Urothelium cell line (cell line): ENCODE data around the gene TTC3.
"Not testable (repeated sequence)": the region's sequence is repeated elsewhere in the genome, so short reads cannot be mapped to it uniquely, and the experiment has no call there.

ENCODE experiments used
- DNase-seq: peaks from one replicate; pipeline ENCODE4 v3.0.0; 2011; ENCODE audit warnings: low spot score, mixed read lengths
- FAIRE-seq: peaks from 2 replicates; lab custom pipeline; 2011; peaks lifted over from hg19 to GRCh38; lab: Jason Lieb, UNC

Gene TTC3

GRCh38 chr21:37219761-37220432 lies 146.8 kb downstream of the TTC3 start:
- FAIRE-seq = no peak
- DNase-seq = no peak

- DNase-seq (no peak), FAIRE-seq (no peak)
Observed at GRCh38 chr21:37220433-37220980, 147.5 kb downstream of the TTC3 start.

- no peak for FAIRE-seq
- DNase-seq = peak; percentile 71
Observed at GRCh38 chr21:37220981-37221664, 148.1 kb downstream of the TTC3 start.

GRCh38 chr21:37222248-37222647 lies 149.2 kb downstream of the TTC3 start:
- not testable (repeated sequence) for FAIRE-seq, DNase-seq

GRCh38 chr21:37223804-37224345 lies 150.8 kb downstream of the TTC3 start:
- no peak for FAIRE-seq

DNA sequence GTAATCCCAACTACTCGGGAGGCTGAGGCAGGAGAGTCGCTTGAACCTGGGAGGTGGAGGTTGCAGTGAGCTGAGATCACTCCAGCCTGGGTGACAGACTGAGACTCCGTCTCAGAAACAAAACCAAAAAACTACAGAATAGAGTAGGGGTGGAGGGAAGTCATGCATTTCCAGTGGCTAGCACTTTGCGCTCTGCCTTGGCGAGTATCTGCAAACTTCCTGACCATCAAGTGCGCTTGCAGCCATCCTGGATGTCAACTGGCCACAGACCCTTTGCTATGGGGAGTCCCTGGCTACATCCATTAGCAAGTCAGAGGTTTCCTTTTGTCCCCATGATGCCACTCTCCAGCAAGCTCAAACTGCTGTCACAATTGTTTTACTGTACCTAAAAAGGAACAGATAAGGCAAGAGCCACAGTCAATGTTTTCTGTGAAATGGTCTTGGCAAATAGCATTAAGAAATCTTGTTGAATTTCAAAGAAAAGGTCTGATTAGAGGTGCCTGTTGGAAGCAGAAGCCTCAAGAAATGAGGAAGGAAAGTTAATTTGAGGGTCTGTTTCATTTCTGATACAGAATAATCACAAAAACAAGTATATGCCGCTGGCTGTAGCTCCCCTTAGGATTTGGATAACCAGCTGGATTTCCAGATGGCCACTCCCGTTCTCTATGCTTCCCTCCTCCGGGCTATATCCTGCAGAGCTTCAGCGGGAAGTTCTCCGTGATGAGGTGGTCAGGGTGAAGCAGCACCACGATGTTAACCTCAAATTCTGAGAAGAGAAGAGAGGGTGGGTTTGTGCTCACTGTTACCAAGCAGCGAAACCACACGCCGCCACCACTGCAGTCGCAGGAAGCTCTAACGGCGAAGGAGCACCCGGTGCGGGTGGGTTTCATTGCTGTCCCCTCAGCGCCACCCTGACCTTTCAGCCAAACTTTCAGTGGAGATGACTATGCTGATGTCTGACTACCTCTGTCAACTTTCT lies 152.1 kb downstream of the TTC3 start:
- DNase-seq (no peak), FAIRE-seq (no peak)

More at GRCh38 chr21:37223804-37224345, 150.8 kb downstream of the TTC3 start:
- DNase-seq = no peak

DNA sequence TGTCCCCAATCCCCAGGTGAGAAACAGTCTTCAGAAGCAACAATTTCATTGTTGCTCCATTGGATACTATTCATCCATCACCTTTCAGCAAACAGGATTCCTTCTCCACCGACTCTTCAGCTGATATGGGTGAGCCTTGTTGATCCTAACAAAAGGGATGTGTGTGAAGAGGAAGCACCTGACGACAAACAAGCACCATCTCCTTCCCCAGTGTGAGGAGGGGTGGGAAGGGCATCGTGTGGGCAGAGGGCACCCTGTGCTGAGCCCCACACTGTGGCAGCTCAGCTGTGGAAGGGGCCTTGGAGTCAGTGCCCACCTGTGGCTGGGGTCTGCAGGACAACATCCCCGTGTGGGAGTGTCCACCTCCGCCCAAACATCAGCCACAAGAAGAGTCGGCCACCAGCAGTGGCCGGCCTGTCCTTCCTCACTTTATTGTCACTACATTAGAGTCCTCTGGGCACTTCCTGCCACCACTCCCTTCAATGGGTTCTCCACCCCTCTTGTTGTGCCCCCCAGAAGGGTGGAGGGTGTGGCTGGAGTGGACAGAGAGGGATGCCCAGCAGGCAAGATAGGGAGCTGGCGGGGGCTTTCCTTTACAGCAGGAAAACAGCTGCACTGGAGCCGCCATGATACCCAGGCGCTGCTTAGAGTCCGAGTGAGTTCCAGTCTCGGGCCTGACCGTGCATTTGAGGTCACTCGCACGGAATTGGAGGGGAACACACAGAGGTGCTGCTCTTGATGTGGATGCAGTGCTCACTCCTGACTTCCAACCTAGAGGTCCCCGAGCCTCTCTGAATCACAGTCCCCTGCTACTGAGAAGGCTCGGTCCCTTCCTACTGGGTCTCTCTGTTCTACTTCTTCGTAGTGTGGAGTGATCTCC lies 153.2 kb downstream of the TTC3 start:
- FAIRE-seq = no peak
- DNase-seq = no peak

DNA sequence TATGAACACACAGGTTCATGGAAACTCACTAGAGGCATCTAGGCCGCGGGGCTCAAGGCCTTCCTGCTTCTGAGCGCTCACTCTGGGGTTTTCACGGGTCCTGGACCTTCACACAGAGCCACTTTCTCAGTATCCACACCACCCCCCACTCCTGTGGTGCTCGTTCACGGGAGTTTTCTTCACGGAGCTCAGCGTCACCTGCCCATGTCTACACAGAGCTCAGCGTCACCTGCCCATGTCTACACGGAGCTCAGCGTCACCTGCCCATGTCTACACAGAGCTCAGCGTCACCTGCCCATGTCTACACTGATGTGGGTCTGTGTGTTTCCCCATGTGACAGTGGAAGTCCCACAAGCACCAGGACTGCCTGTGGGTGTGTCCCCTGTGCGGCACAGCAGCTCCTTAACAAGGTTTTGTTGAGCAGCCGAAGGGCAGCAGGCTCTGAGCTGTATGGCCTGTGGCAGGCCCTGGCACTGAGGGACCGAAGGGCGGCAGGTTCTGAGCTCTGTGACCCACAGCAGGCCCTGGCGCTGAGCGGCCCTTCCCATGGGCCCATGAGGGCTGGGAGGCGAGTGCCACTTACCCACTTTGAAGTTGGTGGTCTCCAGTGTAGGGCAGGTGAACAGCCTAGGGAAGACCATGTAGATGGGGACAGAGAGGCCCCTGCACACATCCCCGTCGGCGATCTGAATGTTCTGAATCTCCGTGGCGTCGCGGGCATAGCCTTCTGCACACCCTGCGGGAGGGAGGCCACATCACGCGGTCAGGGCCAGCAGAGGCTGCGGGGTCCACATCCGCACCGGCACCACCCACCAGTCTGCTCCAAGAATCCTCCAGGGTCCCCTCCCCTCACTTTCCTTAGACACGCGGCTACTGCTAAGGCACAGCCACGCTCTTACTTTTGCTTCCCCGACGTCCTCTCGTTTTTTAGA lies 154.3 kb downstream of the TTC3 start:
- no peak for DNase-seq
- FAIRE-seq = no peak

DNA sequence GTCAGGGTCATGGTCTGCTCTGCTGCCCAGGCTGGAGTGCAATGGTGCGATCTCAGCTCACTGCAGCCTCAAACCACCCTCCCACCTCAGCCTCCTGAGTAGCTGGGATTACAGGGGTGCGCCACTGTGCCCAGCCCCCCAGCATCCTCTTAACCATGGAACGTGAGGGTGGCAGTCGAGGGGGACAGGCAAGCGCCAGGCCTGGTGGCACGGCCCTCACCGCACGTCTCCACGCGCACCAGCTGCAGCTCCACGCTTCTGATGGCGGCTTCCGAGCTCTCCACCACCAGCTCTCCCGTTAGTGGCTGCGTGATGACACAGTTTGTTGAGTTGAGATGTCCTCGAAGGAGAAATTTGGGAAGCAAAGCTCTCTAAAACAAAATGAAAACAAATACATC lies 154.9 kb downstream of the TTC3 start:
- FAIRE-seq = no peak
- DNase-seq = no peak

GRCh38 chr21:37230632-37231248 lies 157.7 kb downstream of the TTC3 start:
- FAIRE-seq (no peak), DNase-seq (no peak)

- DNase-seq (no peak), FAIRE-seq (no peak)
Observed at GRCh38 chr21:37231249-37231645, 158.2 kb downstream of the TTC3 start.

GRCh38 chr21:37231671-37232070 lies 158.6 kb downstream of the TTC3 start:
- DNase-seq = no peak
- no peak for FAIRE-seq

DNA sequence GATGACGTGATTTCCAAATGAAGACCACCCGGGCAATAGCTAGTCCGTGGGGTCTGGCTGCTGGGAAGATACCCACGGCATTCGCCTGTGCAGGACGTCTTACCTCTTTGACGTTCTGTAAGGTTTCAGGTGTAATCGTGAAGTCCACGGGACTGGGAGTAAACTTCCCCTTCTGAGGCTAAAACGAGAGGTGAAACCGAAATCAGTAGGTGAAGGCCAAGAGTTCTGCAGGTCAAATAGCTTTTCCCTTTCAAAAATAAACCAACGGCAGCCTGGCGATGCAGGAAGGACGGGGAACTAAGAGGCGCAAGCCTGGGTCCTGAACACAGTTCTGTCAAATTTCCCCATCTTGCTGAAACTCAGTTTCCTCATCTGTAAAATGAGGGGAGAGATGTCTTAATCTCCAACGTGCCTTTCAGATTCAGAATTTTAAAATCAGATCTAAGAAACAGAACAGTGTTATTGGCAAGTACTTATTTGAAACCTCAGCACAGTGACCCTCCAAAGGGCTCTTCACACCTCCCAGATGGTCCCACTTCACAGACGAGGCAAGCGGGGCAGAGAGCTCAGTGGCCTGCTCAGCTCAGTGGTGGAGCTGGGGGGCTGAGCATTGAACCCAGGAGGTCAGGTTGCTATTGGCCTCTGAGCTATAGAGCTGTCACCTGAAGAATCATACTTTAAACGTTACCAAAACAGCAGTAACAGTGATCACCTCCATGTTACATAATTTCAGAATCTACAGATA lies 159.4 kb downstream of the TTC3 start:
- DNase-seq (no peak), FAIRE-seq (no peak)

DNA sequence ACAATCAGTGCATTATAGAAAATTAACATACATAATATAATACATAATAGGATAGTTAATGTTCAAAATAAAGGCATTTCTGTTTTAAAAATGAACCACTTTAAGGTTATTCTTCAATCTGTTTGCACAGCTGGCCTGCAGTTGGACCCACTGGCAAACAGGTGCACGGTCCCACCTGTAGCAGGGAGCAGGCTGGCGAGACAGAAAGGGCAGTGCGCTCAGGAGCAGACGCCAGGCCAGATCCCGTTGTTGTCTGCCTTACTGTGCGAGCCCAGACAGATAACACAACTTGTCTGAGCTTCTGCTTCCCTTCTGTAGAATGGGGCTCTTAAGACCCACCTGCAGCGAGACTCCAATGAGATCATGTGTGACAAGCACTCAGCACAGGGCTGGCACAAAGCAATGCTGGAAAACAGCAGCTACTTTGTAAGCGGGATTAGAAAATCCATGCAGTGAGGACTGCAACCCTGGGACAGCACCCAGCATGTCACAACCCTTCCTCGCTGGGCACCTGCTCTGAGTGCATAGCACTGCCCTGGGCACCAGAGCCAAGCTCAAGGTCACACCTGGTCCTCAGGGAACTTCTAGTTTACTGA lies 160.6 kb downstream of the TTC3 start:
- FAIRE-seq = no peak

GRCh38 chr21:37237346-37237745 lies 164.3 kb downstream of the TTC3 start:
- no peak for DNase-seq
- FAIRE-seq = no peak

More for the DNA sequence above, 160.6 kb downstream of the TTC3 start:
- no peak for DNase-seq

DNA sequence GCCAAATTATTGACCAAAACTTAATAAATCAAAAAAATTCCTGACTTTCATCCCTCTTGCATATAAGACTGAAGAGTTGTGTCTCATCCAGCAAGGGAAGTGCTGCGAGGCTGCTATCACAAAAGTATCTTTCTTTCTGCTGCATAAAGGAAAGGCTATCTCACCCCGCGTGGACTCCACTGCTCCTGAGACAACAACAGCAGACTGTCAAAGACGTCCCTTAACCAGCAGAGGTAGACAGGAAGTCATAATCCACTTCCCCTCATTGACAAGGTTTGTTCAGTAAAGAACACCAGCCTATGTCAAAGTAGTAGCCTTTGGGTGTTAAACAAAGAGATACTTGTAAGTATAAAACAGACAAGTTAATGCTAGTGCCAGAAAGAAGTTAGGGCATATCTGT lies 164.7 kb downstream of the TTC3 start:
- FAIRE-seq = no peak
- no peak for DNase-seq

DNA sequence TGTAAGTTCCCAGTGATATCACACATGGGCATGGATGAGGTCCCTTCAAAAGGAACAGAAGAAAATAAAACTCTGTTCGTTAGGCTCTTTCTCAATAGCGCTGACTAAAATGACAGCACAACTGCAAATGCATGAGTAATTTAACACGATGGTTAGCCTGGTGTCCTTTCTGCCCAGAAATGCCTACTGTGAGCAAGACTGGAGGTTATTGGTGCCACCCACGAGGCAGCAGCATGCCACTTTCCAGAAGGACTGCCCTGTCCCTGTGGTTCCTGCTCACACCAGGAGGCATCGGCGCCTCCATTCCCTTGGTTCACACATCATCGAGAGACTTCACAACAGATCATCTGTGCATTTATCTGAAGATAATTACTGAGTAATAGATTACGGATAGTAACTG lies 167.9 kb downstream of the TTC3 start:
- FAIRE-seq = no peak
- DNase-seq = no peak
